GM18526 (cell line): ENCODE measurements around the gene MAP1A.

ENCODE experiments used
- POLR2A ChIP-seq: IDR thresholded peaks from 3 replicates; pipeline ENCODE4 v1.6.1; 2011; ENCODE audit not compliant: insufficient read length; ENCODE audit errors: extremely low read depth

MAP1A gene

GRCh38 chr15:43517354-43518196, at the start of gene MAP1A:
TSS of gene MAP1A (plus strand) at chr15:43517608. CDS start at chr15:43521474, 3,866 bp downstream.
- no peak for TF ChIP-seq POLR2A

- TF ChIP-seq POLR2A: no peak
Measured at GRCh38 chr15:43469867-43470266, 47.5 kb upstream of the MAP1A start.

DNA sequence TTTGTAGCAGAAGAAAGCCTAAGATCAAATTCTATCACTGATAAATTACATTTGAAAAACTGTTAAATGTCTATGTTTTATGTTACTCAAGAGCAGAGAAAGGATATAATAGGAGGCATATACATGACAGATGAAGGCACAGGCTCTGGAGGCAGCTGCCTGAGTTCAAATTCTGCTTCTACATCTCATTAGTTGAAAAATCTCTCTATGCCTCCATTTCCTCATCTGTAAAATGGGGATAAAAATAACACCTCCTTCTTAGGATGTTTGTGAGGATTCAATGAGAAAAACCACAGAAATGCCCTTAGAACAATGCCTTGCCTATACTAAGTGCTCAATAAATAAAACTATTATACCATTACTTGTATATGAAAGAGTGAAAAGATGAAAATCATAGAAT, 45.4 kb upstream of the MAP1A start:
- no peak for TF ChIP-seq POLR2A

GRCh38 chr15:43473885-43474284, 43.5 kb upstream of the MAP1A start:
- no peak for TF ChIP-seq POLR2A

GRCh38 chr15:43483297-43484128, 33.9 kb upstream of the MAP1A start:
- no peak for TF ChIP-seq POLR2A

- TF ChIP-seq POLR2A: no peak
Measured at GRCh38 chr15:43484455-43484854, 33.0 kb upstream of the MAP1A start.

DNA sequence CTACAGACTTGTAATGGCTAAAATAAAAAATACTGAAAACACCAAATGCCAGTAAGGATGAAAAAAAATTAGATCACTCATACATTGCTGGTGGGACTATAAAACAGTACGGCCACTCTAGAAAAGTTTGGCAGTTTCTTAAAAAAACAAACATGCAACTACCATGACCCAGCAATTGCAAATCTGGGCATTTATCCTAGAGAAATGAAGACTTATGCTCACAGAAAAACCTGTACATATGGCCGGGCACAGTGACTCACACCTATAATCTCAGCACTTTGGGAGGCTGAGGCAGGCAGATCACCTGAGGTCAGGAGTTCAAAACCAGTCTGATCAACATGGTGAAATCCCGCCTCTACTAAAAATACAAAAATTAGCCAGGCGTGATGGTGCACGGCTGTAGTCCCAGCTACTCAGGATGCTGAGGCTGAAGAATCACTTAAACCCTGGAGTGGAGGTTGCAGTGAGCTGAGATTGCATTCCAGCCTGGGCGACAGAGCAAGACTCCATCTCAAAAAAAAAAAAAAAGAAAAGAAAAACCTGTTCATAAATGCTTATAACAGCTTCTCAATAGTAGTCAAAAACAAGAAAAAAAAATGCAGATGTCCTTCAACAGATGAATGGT, 30.0 kb upstream of the MAP1A start:
- no peak for TF ChIP-seq POLR2A

DNA sequence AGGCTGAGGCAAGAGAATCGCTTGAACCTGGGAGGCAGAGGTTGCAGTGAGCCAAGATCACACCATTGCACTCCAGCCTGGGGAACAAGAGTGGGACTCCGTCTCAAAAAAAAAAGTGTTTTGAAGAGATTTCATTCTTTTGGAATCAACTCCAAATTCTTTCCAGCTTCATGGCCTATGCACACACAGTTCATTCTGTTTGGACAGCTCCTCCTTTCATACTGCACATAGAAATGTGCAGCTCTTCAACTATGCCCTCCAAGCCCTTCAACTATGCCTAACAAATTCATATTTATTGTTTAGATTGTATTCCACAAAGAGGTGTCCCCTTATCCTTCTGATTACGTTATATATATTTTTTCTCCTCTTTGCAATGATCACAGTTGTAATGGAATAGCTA, 28.6 kb upstream of the MAP1A start:
- TF ChIP-seq POLR2A: no peak

GRCh38 chr15:43489191-43489590, 28.2 kb upstream of the MAP1A start:
- TF ChIP-seq POLR2A: no peak

DNA sequence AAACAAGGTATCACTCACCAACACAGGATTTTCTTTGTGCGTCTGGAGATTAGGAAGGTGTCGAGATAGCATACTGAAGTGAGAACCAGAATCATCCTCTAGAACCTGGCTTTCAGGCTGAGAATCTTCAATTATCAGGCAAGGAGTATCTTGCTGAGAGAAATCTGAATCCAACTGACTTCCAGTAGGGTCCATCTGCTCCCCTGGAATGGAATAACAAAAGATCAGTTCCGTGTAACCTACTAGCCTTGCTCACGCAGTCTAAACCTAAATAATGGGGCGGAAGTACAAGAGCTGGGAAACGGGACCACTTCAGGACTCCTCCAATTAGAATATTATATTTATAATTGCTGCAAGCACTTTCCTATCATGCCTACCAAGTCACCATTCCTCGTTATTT, 25.1 kb upstream of the MAP1A start:
- no peak for TF ChIP-seq POLR2A

DNA sequence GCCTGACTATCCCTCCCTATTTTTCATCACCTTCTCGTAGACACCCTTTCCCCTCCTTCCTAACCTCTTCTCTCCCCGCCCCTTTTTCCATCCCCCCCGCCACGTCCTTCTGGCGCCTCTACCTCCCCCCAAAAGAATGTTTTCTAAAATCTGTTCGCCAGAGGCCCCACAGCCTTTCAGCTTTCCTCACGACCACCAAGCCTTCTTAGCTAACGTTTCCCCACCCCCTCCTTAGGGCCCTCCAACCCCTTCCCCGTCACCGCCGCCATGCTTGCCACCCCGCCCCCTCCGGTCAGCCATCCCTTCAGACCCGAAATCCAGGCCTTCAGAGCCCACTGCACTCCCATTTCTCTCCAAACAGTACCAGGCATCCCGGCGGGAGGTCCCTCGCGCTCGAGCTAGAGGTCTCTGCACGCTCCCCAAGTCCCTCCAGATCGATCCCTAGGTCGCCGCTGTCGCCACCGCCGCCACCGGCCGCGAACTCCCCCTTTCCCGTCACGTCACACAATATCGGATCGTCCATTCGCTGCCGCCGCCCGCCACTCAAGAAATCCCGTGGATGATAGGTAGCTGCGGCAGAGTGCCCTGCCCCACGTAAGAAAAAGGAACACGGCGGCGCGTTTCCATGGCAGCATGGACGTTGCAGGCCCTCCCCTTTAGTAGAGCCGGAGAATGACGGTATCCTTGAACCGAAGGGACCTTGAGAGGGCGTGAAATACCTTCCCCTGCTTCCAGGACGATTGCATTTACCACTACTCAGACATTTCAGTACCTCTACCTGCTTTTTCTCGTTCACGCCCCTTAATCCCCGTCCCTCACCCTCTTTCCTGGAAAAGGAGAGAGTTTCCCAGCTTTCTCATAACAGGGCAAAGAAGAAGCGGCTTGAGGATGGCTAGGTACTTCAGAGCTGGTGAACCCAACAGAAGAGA, 24.5 kb upstream of the MAP1A start, which contains the start of gene TP53BP1:
Gene TP53BP1, minus strand, starts transcription at position 484 of the 929 bp plus-strand sequence. Its CDS starts 113 bp downstream, at position 371.
- peak; percentile 40 for TF ChIP-seq POLR2A

DNA sequence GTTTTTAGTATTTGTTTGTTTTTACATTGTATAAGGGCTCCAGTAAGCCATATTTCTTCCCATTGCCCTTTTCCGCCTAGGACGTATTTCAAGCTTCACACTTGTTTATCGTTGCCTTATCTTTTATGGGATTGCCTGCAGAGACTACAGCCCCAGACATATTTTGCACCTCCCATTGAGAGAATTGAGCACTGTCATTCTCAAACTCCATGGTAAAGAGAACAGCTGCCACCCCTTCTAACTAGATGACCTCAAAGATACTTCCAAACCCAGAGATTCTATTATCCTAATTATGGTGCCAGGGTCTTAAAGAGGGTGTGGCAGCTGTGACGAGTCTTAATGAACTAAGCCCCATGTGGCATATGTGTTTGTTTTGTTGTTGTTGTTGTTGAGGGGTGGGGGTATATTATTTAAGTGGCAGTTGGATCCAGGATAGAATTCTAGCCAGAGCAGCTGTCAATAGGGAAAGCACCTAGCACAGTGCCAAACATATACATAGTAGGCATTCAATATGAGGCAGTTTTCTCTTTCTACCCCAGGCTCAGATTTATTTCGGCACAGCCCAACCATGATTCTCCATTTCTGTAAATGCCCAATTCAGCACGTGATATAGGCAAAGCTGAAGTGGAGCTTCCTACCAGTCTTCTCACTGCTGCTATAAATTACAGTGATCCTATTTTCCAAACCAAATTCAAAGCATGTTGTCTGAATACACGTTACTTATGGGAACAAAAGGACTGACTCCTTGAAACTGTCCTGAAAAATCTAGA, 23.5 kb upstream of the MAP1A start:
- TF ChIP-seq POLR2A: no peak

- no peak for TF ChIP-seq POLR2A
Measured at GRCh38 chr15:43498990-43499389, 18.4 kb upstream of the MAP1A start.

- no peak for TF ChIP-seq POLR2A
Measured at GRCh38 chr15:43499635-43500034, 17.8 kb upstream of the MAP1A start.
